PC-9 (cell line): ENCODE measurements around the gene ZMAT5. TPM values are rescaled to one million over a fixed set of nuclear protein-coding genes. Genes with fewer than 3 reads are reported as not detected.

Experiments
- BruUV-seq: library from RNA; stranded (reverse); fragments of 400-500 nt; replicated peaks from 2 replicates; lab custom pipeline; 2021; lab: Mats Ljungman, UMichigan
- CTCF ChIA-PET: fragments of 300-600 bp; sonication (Branson Sonifier 250); formaldehyde crosslinking; loops from one replicate; lab custom pipeline; 2022; ENCODE audit warnings: antibody characterized with exemption; lab: Charles Lee
- POLR2A ChIA-PET: fragments of 300-600 bp; sonication (Branson Sonifier 250); formaldehyde crosslinking; loops from one replicate; lab custom pipeline; 2022; ENCODE audit warnings: antibody characterized with exemption; ENCODE audit not compliant: unreplicated experiment; lab: Charles Lee
- DNase-seq, 2 experiments: peaks; one replicate each; pipeline versions ENCODE4 v3.0.0 to v3.0.0-alpha.2; 2015 to 2022; ENCODE audit warnings: mixed read lengths in 1 of 2
- H2AFZ ChIP-seq: fragments of 200-600 bp; sonication (generic); 2 replicates; pipeline ENCODE4 v1.8.1; 2017; ENCODE audit warnings: antibody characterized with exemption
- H3F3A ChIP-seq: fragments of 200-600 bp; sonication (generic); 2 replicates; pipeline ENCODE4 v1.8.1; 2017; ENCODE audit warnings: antibody characterized with exemption, mild to moderate bottlenecking, low read depth; ENCODE audit not compliant: insufficient read depth
- H3K27ac ChIP-seq: fragments of 200-600 bp; sonication (generic); 2 replicates; pipeline ENCODE4 v1.6.1; 2016; ENCODE audit warnings: mixed run types
- H3K27me3 ChIP-seq: fragments of 200-600 bp; sonication (generic); 2 replicates; pipeline ENCODE4 v1.6.1; 2016; ENCODE audit warnings: low read depth, mixed run types; ENCODE audit not compliant: insufficient read depth
- H3K36me3 ChIP-seq: fragments of 200-600 bp; sonication (generic); 2 replicates; pipeline ENCODE4 v1.6.1; 2016; ENCODE audit warnings: low read depth, mixed run types
- H3K4me1 ChIP-seq: fragments of 200-600 bp; sonication (generic); replicated peaks from 2 replicates; pipeline ENCODE4 v1.6.1; 2016; ENCODE audit warnings: mixed run types; ENCODE audit not compliant: insufficient read depth
- H3K4me2 ChIP-seq: fragments of 200-600 bp; sonication (generic); 2 replicates; pipeline ENCODE4 v1.6.1; 2017; ENCODE audit warnings: mixed run types
- H3K4me3 ChIP-seq: fragments of 200-600 bp; sonication (generic); 2 replicates; pipeline ENCODE4 v1.6.1; 2016; ENCODE audit warnings: mixed run types
- H3K79me2 ChIP-seq: fragments of 200-600 bp; sonication (generic); 2 replicates; pipeline ENCODE4 v1.6.1; 2017; ENCODE audit warnings: low read depth, mixed run types
- H3K9me2 ChIP-seq: fragments of 200-600 bp; sonication (generic); 2 replicates; pipeline ENCODE4 v1.8.1; 2017; ENCODE audit warnings: mild to moderate bottlenecking; ENCODE audit not compliant: insufficient read depth
- H3K9me3 ChIP-seq: fragments of 200-600 bp; sonication (generic); 2 replicates; pipeline ENCODE4 v1.8.1; 2016; ENCODE audit warnings: low read depth; ENCODE audit not compliant: insufficient read depth
- H4K20me1 ChIP-seq: fragments of 200-600 bp; sonication (generic); 2 replicates; pipeline ENCODE4 v1.8.1; 2017; ENCODE audit not compliant: insufficient read depth
- CTCF ChIP-seq: fragments of 200-600 bp; sonication (generic); conservative IDR thresholded peaks from 2 replicates; pipeline ENCODE4 v1.6.1; 2017; ENCODE audit warnings: mixed run types, antibody characterized with exemption, mild to moderate bottlenecking, moderate library complexity
- EZH2 ChIP-seq: fragments of 200-600 bp; sonication (generic); IDR thresholded peaks from 2 replicates; pipeline ENCODE4 v1.8.0; 2017; ENCODE audit warnings: antibody characterized with exemption, low read depth
- intact Hi-C: fragments of 100-400 bp; cut with micrococcal nuclease; formaldehyde crosslinking; loops from one replicate; pipeline ENCODE4 v1.10.0; 2022; ENCODE audit not compliant: unreplicated experiment
- total RNA-seq: library from RNA; stranded (reverse); gene quantifications from 2 replicates; pipeline ENCODE4 v1.2.3, GENCODE V29; 2021

Gene ZMAT5
- total RNA-seq, 1 experiment from 2014 or later = 14.2 TPM

GRCh38 chr22:29691636-29692326 is 75.0 kb downstream of the ZMAT5 start:
- TF ChIP-seq EZH2 (no peak), CTCF (no peak)
- intact Hi-C loops = no loop called here

GRCh38 chr22:29690476-29690875 is 76.3 kb downstream of the ZMAT5 start:
- H3K9me2 ChIP-seq = no peaks in the 10 kb centered on the region
- peaks cover 28% of the 10 kb centered on the region for H3K4me1 ChIP-seq
- no peak overlapping the region for H2AFZ ChIP-seq
- no peaks in the 10 kb centered on the region for H3K27me3 ChIP-seq
- H3K9me3 ChIP-seq = no peaks in the 10 kb centered on the region
- CTCF ChIA-PET = interaction anchor here (1.0 kb wide), 1 partner anchor 314 kb away, joined by 3 read pairs; no protein-coding TSS in a partner anchor
- peak in 1 of 2 experiments; percentile 54 for DNase-seq
- H3K4me2 ChIP-seq = no peak overlapping the region
- peaks cover 18% of the 10 kb centered on the region; the same call in 1 of the 2 replicates for H3F3A ChIP-seq
- no peak overlapping the region for H3K4me3 ChIP-seq
- no peaks in the 10 kb centered on the region for H3K79me2 ChIP-seq
- no peaks in the 10 kb centered on the region for H4K20me1 ChIP-seq
- POLR2A ChIA-PET = no interaction called here
- H3K36me3 ChIP-seq = no peaks in the 10 kb centered on the region
- no TSS peak for BruUV-seq
- TF ChIP-seq CTCF = no peak
- intact Hi-C loops = no loop called here
- H3K27ac ChIP-seq = no peak overlapping the region

More at GRCh38 chr22:29691636-29692326, 75.0 kb downstream of the ZMAT5 start:
- BruUV-seq = no TSS peak
- POLR2A ChIA-PET = no interaction called here
- Histone ChIP-seq H3K36me3 (no peaks in the 10 kb centered on the region), H4K20me1 (no peaks in the 10 kb centered on the region), H3K27ac (no peak overlapping the region), H3K27me3 (no peaks in the 10 kb centered on the region), H3K4me1 (peaks cover 28% of the 10 kb centered on the region), H3K79me2 (no peaks in the 10 kb centered on the region), H2AFZ (no peak overlapping the region), H3K9me2 (no peaks in the 10 kb centered on the region), H3K4me3 (no peak overlapping the region), H3K4me2 (peak overlapping the region; percentile 30), H3F3A (peaks cover 18% of the 10 kb centered on the region; the same call in 1 of the 2 replicates), H3K9me3 (no peaks in the 10 kb centered on the region)
- CTCF ChIA-PET = interaction anchor here (0.6 kb wide), 1 partner anchor 77 kb away, joined by 6 read pairs; no protein-coding TSS in a partner anchor
- DNase-seq = peak; percentile 39 to 83

- peaks cover 18% of the 10 kb centered on the region; the same call in 1 of the 2 replicates for H3F3A ChIP-seq
- no peaks in the 10 kb centered on the region for H3K27me3 ChIP-seq
- TF ChIP-seq EZH2 = no peak
- TF ChIP-seq CTCF = peak; percentile 60
- DNase-seq = peak in 1 of 2 experiments; percentile 16
- no peaks in the 10 kb centered on the region for H3K79me2 ChIP-seq
- H4K20me1 ChIP-seq = no peaks in the 10 kb centered on the region
- intact Hi-C loops = no loop called here
- H3K4me1 ChIP-seq = peaks cover 28% of the 10 kb centered on the region
- H3K27ac ChIP-seq = no peak overlapping the region
- H3K4me2 ChIP-seq = no peak overlapping the region
- POLR2A ChIA-PET = no interaction called here
- CTCF ChIA-PET = interaction anchor here (1.0 kb wide), 1 partner anchor 314 kb away, joined by 3 read pairs; no protein-coding TSS in a partner anchor
- no peaks in the 10 kb centered on the region for H3K9me3 ChIP-seq
- H3K36me3 ChIP-seq = no peaks in the 10 kb centered on the region
- no peak overlapping the region for H2AFZ ChIP-seq
- no peaks in the 10 kb centered on the region for H3K9me2 ChIP-seq
- no TSS peak for BruUV-seq
- H3K4me3 ChIP-seq = no peak overlapping the region
Measured at GRCh38 chr22:29689880-29690213, 77.0 kb downstream of the ZMAT5 start.
